ENCODE results near the gene SHROOM3. TPM values are rescaled to one million over a fixed set of nuclear protein-coding genes. Genes with fewer than 3 reads are reported as not detected.

SHROOM3 gene
- total and polyA plus RNA-seq, 2 donors from 2014 or later, result 5.5 to 67.3 TPM

DNA sequence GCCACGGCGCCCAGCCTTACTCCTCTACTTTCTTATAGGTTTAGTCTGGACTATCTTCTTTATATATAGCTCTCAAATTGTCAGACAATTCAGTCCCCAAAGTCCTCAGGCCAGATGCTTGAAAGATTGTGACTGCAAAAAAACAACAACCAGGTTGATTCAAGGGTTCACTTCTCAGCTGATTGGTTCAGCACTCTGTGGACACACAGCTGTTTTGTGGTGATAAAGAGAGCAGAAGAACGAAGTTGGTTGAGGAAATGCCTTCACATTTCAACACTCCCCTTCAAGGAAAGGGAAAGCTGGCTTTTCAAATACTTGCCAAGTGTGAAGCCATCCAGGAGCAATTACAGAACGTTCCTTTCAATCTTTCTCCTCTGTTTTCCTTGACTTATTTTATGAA, 166.8 kb downstream of the SHROOM3 start:
- peaks cover 0 to 10% (median 2%) of the 10 kb centered on the region in 3 donors for H3K4me1 ChIP-seq (ENCODE audit: control insufficient read depth in 2 of 3, insufficient read depth in 2 of 3, low read depth in 1 of 3, low read length in 3 of 3)
- FAIRE-seq, result no peak
- no peak for DNase-seq
- TF ChIP-seq, protein P1, sequence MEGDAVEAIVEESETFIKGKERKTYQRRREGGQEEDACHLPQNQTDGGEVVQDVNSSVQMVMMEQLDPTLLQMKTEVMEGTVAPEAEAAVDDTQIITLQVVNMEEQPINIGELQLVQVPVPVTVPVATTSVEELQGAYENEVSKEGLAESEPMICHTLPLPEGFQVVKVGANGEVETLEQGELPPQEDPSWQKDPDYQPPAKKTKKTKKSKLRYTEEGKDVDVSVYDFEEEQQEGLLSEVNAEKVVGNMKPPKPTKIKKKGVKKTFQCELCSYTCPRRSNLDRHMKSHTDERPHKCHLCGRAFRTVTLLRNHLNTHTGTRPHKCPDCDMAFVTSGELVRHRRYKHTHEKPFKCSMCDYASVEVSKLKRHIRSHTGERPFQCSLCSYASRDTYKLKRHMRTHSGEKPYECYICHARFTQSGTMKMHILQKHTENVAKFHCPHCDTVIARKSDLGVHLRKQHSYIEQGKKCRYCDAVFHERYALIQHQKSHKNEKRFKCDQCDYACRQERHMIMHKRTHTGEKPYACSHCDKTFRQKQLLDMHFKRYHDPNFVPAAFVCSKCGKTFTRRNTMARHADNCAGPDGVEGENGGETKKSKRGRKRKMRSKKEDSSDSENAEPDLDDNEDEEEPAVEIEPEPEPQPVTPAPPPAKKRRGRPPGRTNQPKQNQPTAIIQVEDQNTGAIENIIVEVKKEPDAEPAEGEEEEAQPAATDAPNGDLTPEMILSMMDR (IDR thresholded peaks at IDR 0.05; ENCODE audit: borderline replicate concordance, extremely low read depth, insufficient read depth), result no peak
- intact Hi-C loops (cut with DNase I), result no loop called here
- H3K9ac ChIP-seq (ENCODE audit: low read length in 3 of 3), result no peak overlapping the region
- H3K36me3 ChIP-seq (ENCODE audit: control insufficient read depth in 2 of 3, insufficient read depth in 3 of 3, low read length in 3 of 3), result no peaks in the 10 kb centered on the region
- H3K4me3 ChIP-seq (ENCODE audit: low read length in 3 of 3), result no peak overlapping the region
- H3K27me3 ChIP-seq (ENCODE audit: control insufficient read depth, insufficient read depth, low read length), result no peaks in the 10 kb centered on the region
- H3K9me3 ChIP-seq (ENCODE audit: control insufficient read depth in 2 of 3, insufficient read depth in 1 of 3, low read length in 3 of 3), result no peaks in the 10 kb centered on the region
- no peak overlapping the region for H3K27ac ChIP-seq (ENCODE audit: low read depth in 2 of 2, low read length in 2 of 2)

DNA sequence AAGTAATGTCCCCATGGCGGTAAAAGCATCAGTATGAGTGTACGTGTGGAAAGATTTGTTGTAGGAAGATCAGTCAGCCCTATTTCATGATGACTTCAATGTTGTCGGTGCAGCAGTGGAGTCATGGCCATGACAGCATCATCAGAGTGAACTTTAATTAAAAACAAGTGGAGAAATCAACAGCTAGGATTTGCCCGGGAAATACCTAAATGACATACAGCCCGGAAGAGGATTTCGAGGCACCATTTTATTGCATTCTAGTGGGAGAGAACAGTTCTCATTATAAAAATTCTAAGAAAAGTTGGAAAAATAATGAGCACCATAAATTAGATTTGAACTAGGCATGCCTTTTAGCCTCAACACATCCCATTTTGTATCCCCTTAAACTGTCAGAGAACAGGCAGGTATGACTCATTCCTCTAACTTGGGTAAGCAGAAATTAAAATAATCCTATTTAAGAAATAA, 170.1 kb downstream of the SHROOM3 start:
- DNase-seq (peak in 2 of 5 donors; percentile 70 to 75), FAIRE-seq (no peak)
- Histone ChIP-seq H3K9ac (ENCODE audit: low read length in 3 of 3) (no peak overlapping the region), H3K9me3 (ENCODE audit: control insufficient read depth in 2 of 3, insufficient read depth in 1 of 3, low read length in 3 of 3) (no peaks in the 10 kb centered on the region), H3K4me3 (ENCODE audit: low read length in 3 of 3) (no peak overlapping the region), H3K27ac (ENCODE audit: low read depth in 2 of 2, low read length in 2 of 2) (peak overlapping the region in 1 of 2 donors; percentile 13), H3K4me1 (ENCODE audit: control insufficient read depth in 2 of 3, insufficient read depth in 2 of 3, low read depth in 1 of 3, low read length in 3 of 3) (peaks cover 4 to 21% (median 10%) of the 10 kb centered on the region in 3 donors), H3K36me3 (ENCODE audit: control insufficient read depth in 2 of 3, insufficient read depth in 3 of 3, low read length in 3 of 3) (no peaks in the 10 kb centered on the region), H3K27me3 (ENCODE audit: control insufficient read depth, insufficient read depth, low read length) (no peaks in the 10 kb centered on the region)
- TF ChIP-seq, protein P1 (IDR thresholded peaks at IDR 0.05; ENCODE audit: borderline replicate concordance, extremely low read depth, insufficient read depth), result no peak
- intact Hi-C loops (cut with DNase I), result no loop called here

DNA sequence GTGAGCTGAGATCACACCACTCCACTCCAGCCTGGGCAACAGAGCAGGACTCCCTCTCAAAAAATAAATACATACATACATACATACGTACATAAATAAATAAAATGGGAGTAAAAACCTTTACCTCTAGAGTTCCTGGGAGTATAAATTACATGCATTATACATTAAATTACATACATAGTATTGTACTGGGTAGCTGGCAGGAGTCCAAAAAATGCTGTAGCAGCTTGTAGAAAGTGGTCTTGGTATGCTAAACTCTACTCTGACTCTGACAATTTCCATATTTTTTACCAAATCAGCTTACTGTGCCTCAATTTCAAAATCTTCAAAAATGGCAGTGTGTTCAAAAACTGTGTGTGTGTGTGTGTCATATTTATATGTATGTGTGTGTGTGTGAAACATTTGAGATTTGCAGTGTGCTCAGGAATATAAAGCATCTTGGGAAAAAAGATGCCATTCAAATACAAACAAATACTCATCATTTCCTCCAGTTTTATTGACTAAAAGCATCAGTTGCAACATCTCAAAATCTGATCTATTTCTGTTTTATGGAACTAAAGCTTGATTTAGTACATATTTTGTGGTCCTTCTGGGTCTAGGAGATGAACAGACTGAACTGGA, 171.7 kb downstream of the SHROOM3 start:
- no peaks in the 10 kb centered on the region for H3K36me3 ChIP-seq (ENCODE audit: control insufficient read depth in 2 of 3, insufficient read depth in 3 of 3, low read length in 3 of 3)
- H3K27ac ChIP-seq (ENCODE audit: low read depth in 2 of 2, low read length in 2 of 2), result peak overlapping the region; percentile 36 to 40
- no peaks in the 10 kb centered on the region for H3K27me3 ChIP-seq (ENCODE audit: control insufficient read depth, insufficient read depth, low read length)
- DNase-seq (peak in 2 of 5 donors; percentile 80 to 84), FAIRE-seq (peak; percentile 63)
- peaks cover 13 to 24% (median 17%) of the 10 kb centered on the region in 3 donors for H3K4me1 ChIP-seq (ENCODE audit: control insufficient read depth in 2 of 3, insufficient read depth in 2 of 3, low read depth in 1 of 3, low read length in 3 of 3)
- no peak overlapping the region for H3K4me3 ChIP-seq (ENCODE audit: low read length in 3 of 3)
- TF ChIP-seq, protein P1 (IDR thresholded peaks at IDR 0.05; ENCODE audit: borderline replicate concordance, extremely low read depth, insufficient read depth), result no peak
- H3K9me3 ChIP-seq (ENCODE audit: control insufficient read depth in 2 of 3, insufficient read depth in 1 of 3, low read length in 3 of 3), result no peaks in the 10 kb centered on the region
- intact Hi-C loops (cut with DNase I), result no loop called here
- H3K9ac ChIP-seq (ENCODE audit: low read length in 3 of 3), result no peak overlapping the region

Data from kidney (tissue), 14 donors.